DND-41 (cell line): ENCODE data around the gene SPTLC3.

Experiments
- CTCF ChIP-seq: IDR thresholded peaks from 2 replicates; pipeline ENCODE4 v1.5.1; 2012; ENCODE audit warnings: borderline replicate concordance, low read length, moderate library complexity, mild to moderate bottlenecking; ENCODE audit not compliant: poor library complexity, severe bottlenecking; ENCODE audit errors: extremely low read depth
- EZH2 ChIP-seq: IDR thresholded peaks from 3 replicates; pipeline ENCODE4 v1.6.1; 2012; ENCODE audit warnings: borderline replicate concordance, low read depth, mild to moderate bottlenecking, moderate library complexity, low read length, inconsistent platforms; ENCODE audit not compliant: severe bottlenecking

DNA sequence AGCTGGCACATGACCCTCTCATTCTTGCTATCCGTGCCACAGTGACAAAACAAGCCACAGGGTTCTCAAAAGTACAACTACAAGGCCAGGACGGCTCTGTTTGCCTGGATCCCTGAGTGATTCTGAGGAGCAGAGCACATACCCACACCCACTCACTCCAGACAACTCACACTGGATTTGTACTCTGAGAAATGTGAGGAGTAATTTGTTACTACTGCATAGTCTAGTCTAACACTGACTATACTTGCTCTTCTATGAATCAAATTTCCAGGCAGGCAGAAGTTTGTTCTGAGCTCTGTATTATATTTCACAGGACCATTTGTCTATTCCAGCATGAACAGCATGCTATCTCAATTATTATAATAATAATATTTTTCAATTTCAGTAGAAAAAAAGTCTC, 26.7 kb upstream of the SPTLC3 start:
- TF ChIP-seq CTCF = no peak
- TF ChIP-seq EZH2 = no peak
